Chondrocyte (in vitro differentiated cells): ENCODE measurements around the gene MON2. TPM values are rescaled to one million over a fixed set of nuclear protein-coding genes. Genes with fewer than 3 reads are reported as not detected.

Experiments used
- DNase-seq: peaks from one replicate; pipeline ENCODE4 v3.0.0; 2021; ENCODE audit warnings: mixed read lengths, low spot score
- H3K27ac Mint-ChIP-seq: one replicate; pipeline ENCODE4 v1.8.0; 2021; ENCODE audit warnings: mild to moderate bottlenecking, moderate library complexity, mixed read lengths; ENCODE audit not compliant: unreplicated experiment
- H3K27me3 Mint-ChIP-seq: 2 replicates; pipeline ENCODE4 v1.8.0; 2021; ENCODE audit warnings: low read depth, mixed read lengths
- H3K36me3 Mint-ChIP-seq: 2 replicates; pipeline ENCODE4 v1.8.0; 2021; ENCODE audit warnings: low read depth, mixed read lengths
- H3K4me1 Mint-ChIP-seq: 2 replicates; pipeline ENCODE4 v1.8.0; 2021; ENCODE audit warnings: low read depth, mild to moderate bottlenecking, mixed read lengths
- H3K4me3 Mint-ChIP-seq: one replicate; pipeline ENCODE4 v1.8.0; 2021; ENCODE audit warnings: mild to moderate bottlenecking, moderate library complexity, mixed read lengths; ENCODE audit not compliant: unreplicated experiment
- H3K9me3 Mint-ChIP-seq: 2 replicates; pipeline ENCODE4 v1.8.0; 2021; ENCODE audit warnings: low read depth, mixed read lengths
- CTCF ChIP-seq: fragments of 200-600 bp; sonication (generic); IDR thresholded peaks from 2 replicates; pipeline ENCODE4 v1.5.0; 2021; ENCODE audit warnings: antibody characterized with exemption, mild to moderate bottlenecking, moderate library complexity
- total RNA-seq: library from RNA; stranded (reverse); gene quantifications from 3 replicates; pipeline ENCODE4 v1.2.1, GENCODE V29; 2021

The MON2 gene
- total RNA-seq, 1 donor from 2014 or later, result 47.2 TPM

GRCh38 chr12:62605981-62606380 lies 139.4 kb downstream of the MON2 start:
- Mint-ChIP-seq H3K27ac (peak overlapping the region; percentile 54), H3K36me3 (peaks cover 2% of the 10 kb centered on the region)
- no peak for TF ChIP-seq CTCF

GRCh38 chr12:62606654-62607053 lies 140.0 kb downstream of the MON2 start:
- Mint-ChIP-seq H3K27ac (peak overlapping the region; percentile 54), H3K4me3 (no peak overlapping the region), H3K36me3 (peaks cover 2% of the 10 kb centered on the region)

More at GRCh38 chr12:62605981-62606380, 139.4 kb downstream of the MON2 start:
- Mint-ChIP-seq H3K27me3 (no peaks in the 10 kb centered on the region), H3K9me3 (no peaks in the 10 kb centered on the region), H3K4me1 (peaks cover 62% of the 10 kb centered on the region), H3K4me3 (peak overlapping the region; percentile 86)
- DNase-seq, result no peak

GRCh38 chr12:62613081-62613480 lies 146.5 kb downstream of the MON2 start:
- TF ChIP-seq CTCF, result no peak
- Mint-ChIP-seq H3K27me3 (no peaks in the 10 kb centered on the region), H3K4me3 (no peak overlapping the region), H3K36me3 (peaks cover 9% of the 10 kb centered on the region), H3K4me1 (peaks cover 35% of the 10 kb centered on the region), H3K9me3 (no peaks in the 10 kb centered on the region), H3K27ac (no peak overlapping the region)
- DNase-seq, result no peak

More at GRCh38 chr12:62606654-62607053, 140.0 kb downstream of the MON2 start:
- peaks cover 55% of the 10 kb centered on the region for H3K4me1 Mint-ChIP-seq
- TF ChIP-seq CTCF, result no peak
- no peaks in the 10 kb centered on the region for H3K27me3 Mint-ChIP-seq
- no peaks in the 10 kb centered on the region for H3K9me3 Mint-ChIP-seq
- DNase-seq, result no peak

- H3K4me3 Mint-ChIP-seq, result no peak overlapping the region
- no peaks in the 10 kb centered on the region for H3K9me3 Mint-ChIP-seq
- peaks cover 11% of the 10 kb centered on the region for H3K4me1 Mint-ChIP-seq
- H3K36me3 Mint-ChIP-seq, result peaks cover 7% of the 10 kb centered on the region
- DNase-seq, result no peak
- peak overlapping the region; percentile 18 for H3K27ac Mint-ChIP-seq
- no peaks in the 10 kb centered on the region for H3K27me3 Mint-ChIP-seq
- TF ChIP-seq CTCF, result no peak
Observed at GRCh38 chr12:62618319-62618718, 151.7 kb downstream of the MON2 start.

- H3K9me3 Mint-ChIP-seq, result no peaks in the 10 kb centered on the region
- H3K36me3 Mint-ChIP-seq, result peaks cover 7% of the 10 kb centered on the region
- H3K27ac Mint-ChIP-seq, result no peak overlapping the region
- H3K4me1 Mint-ChIP-seq, result peaks cover 11% of the 10 kb centered on the region
- no peaks in the 10 kb centered on the region for H3K27me3 Mint-ChIP-seq
- no peak overlapping the region for H3K4me3 Mint-ChIP-seq
- no peak for DNase-seq
- TF ChIP-seq CTCF, result no peak
Observed at GRCh38 chr12:62618930-62619329, 152.3 kb downstream of the MON2 start.
